ENCODE results near the gene ITGA1.

The ITGA1 gene

GRCh38 chr5:52998552-52999313, 211.0 kb downstream of the ITGA1 start:
- DNase-seq (ENCODE audit: low spot score): no peak

GRCh38 chr5:52999344-52999949, 211.7 kb downstream of the ITGA1 start:
- DNase-seq (ENCODE audit: low spot score): no peak

- DNase-seq (ENCODE audit: low spot score): no peak
Measured at GRCh38 chr5:53001541-53001940, 213.8 kb downstream of the ITGA1 start.

- no peak for DNase-seq (ENCODE audit: low spot score)
Measured at GRCh38 chr5:53002491-53002890, 214.8 kb downstream of the ITGA1 start.

GRCh38 chr5:53003144-53003543, 215.4 kb downstream of the ITGA1 start:
- no peak for DNase-seq (ENCODE audit: low spot score)

GRCh38 chr5:53006911-53007890, 219.5 kb downstream of the ITGA1 start:
- no peak for DNase-seq (ENCODE audit: low spot score)

GRCh38 chr5:53008751-53009150, 221.0 kb downstream of the ITGA1 start:
- no peak for DNase-seq (ENCODE audit: low spot score)

Data from Ammon's horn (tissue), 1 donor.